IPS-11a (cell line): Measurements from ENCODE around the gene APBA1.

Experiments used
- H3K4me3 ChIP-seq: one replicate; pipeline ENCODE4 v1.5.1; 2013; ENCODE audit warnings: low read depth, low read length, control low read depth

The APBA1 gene

DNA sequence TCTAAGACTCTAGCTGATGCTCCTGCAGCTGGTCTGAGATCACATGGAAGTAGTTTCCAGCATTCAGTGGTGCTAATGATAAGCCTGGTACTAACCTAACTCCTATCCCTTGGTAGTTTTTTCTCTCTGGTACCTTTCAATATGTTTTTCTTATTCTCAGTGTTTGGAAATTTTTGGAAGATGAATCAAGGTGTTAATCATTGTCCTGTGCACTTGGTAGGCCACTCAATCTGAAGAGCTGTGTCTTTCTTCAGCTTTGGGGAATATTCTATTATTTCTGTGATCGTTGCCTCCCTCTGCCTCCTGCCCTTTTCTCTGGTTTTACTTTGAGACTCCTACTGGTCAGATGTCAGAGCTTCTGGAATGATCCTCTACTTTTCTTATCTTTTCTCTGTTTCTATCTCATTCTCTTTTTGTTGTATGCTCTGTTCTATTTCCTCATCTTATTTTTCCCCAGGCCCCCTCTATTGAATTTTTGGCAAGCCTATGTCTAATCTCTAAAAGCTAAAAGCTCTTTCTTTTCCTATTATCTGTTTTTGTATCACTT is 136.8 kb downstream of the APBA1 start:
- H3K4me3 ChIP-seq: no peak overlapping the region

DNA sequence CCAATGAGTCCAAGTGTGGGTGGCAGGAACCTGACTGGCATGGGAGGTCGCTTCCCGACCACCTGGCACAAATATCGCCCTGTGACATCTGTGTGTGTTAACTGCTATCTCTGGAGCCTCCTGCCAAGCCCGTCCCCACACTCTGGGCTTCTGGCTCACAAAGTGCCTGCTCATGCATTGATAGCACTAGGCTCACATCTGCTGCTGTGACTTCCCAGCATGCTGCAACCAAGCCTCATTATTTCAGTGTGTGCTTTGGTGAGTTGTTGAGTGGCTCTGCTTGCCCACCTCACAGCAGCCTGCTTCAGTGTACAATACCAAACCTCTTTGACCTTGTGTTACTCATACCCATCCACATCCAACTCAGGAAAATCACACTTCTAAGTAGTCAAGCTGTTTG is 139.8 kb downstream of the APBA1 start:
- no peak overlapping the region for H3K4me3 ChIP-seq

GRCh38 chr9:69527454-69527853 is 144.7 kb downstream of the APBA1 start:
- no peak overlapping the region for H3K4me3 ChIP-seq

DNA sequence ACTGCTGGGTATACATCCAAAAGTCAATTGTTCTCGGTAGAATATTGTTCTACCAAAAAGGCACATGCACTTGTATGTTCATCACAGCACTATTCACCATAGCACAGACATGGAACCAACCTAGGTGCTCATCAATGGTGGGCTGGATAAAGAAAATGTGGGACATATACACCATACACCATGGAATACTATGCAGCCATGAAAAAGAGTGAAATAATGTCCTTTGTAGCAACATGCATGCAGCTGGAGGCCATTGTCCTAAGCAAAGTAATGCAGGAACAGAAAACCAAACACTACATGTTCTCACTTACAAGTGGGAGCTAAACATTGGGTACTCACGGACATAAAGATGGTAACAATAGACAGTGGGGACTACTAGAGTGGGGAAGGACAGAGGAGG is 145.5 kb downstream of the APBA1 start:
- no peak overlapping the region for H3K4me3 ChIP-seq

- no peak overlapping the region for H3K4me3 ChIP-seq
Measured at GRCh38 chr9:69519470-69520240, 152.5 kb downstream of the APBA1 start.

DNA sequence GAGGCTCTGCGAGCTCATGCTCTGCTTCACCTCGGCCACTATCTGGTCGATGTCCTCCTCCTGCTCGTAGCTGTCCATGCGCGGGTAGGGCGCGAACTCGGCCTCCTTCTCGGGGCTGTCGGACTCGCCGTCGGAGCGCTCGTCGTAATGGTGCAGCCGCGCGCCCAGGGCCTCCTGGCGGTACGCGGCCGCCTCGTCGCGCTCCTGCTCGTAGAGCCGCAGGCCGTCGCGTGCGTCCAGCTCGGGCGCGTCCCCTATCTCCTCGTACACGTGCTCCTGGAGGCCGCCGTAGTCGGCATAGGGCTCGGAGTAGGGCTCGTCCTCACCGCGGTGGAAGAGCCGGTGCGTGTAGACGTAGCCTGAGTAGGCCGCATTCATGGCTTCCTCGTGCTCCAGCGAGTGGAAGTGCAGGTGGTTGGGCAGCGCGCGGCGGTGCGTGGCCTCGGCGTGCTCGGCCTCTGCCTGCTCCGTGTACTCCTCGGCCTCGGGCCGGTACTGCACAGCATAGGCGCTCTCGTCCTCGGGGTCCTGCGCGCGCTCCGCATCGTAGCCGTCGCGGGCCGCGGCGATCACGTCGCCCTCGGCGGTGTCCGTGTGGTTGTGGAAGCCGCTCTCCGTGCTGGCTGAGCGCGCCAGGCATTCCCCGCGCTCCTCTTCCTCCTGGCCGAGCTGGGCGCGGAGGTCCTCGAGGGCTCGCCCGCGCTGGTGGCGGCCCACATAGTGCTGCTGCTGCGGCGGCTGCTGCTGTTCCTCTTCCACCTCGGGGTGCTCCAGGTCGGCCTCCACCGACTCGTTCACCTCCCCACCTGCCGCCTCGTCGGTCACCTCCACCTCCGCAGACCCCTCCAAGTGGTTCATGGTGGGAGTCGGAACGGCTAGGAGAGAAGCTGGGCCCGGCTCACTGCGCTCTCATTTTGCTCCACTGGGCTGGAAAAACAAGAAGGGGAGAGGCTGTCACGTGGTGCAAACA is 155.5 kb downstream of the APBA1 start:
- no peak overlapping the region for H3K4me3 ChIP-seq

- no peak overlapping the region for H3K4me3 ChIP-seq
Measured at GRCh38 chr9:69515810-69516209, 156.4 kb downstream of the APBA1 start.

DNA sequence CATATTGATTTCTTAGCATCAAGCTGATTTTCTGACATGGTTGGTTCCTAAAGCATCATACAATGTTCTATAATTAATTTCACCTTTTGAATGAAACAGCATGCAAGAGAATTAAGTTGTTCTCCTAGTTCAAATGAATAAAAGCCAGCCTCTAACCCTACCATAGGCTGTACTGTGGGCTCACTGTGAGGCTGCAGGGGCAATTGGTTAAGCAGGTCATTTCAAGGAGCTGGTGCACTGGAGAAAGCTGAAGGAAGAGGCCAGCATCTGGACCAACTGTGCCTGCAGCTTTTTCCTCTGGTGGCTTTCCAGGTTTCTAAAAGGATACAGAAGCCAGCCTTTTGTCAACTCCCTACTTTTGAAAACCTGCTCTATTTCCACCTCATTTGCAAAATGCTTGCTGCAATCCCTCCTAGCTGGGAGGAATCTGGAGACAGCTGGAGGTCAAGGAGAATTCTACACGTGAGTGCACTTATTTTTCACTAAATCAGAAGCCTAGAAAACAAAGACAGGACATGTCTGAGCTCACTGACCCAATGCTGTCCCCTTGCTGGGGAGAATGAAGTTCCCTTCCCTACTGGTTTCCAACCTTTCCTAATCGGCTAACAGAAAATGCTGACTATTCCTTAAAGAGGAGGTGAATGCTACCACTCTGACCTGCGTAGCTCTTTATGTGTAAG is 158.9 kb downstream of the APBA1 start:
- H3K4me3 ChIP-seq: no peak overlapping the region

GRCh38 chr9:69504058-69504457 is 168.1 kb downstream of the APBA1 start:
- no peak overlapping the region for H3K4me3 ChIP-seq

DNA sequence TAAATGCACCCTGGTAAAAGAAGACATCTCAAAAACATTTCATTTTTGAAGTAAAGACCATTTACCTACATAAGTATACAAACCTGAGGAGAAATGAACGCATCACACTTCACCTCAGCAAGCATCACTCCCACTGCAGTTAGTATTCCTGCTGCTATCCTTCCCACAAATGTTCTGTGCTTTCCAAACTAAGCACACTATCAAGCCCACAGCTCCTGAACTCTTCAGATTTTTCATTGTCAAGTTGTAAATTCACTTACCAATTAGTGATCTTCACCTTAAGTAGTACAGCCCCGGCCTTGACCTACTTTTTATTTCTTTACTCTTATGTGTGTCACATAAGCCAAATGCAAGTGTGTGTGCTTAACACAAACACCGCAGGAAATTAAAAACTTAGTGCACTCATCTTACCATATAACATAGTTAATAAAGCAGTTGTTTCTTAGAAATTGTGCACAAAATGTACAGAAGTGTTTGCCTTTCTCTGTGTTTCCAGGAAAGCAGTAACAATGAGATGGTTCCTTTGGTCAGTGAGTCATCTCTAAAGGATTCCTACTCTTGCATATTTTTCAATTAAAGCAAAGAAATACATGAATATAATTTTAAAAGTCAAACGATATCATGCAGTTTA is 169.4 kb downstream of the APBA1 start:
- no peak overlapping the region for H3K4me3 ChIP-seq

DNA sequence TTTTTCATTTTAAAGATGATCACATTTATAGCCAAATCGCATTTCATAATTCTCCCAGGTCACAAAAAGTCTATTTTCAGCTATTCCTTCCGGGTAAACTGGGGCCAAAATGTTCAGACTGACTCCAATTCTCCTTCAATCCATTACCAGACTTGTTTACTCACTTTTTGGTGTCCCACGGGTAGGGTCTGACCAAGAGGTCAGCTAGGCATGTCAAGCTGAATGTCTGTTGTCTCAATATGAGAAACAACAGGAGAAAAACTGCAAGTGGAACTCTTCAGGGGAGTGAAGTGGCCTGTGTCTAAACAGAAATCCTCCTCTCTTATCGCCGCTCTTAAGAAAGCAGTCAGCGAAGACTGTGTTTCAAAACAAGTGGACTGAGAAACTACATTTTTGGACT is 171.3 kb downstream of the APBA1 start:
- no peak overlapping the region for H3K4me3 ChIP-seq

GRCh38 chr9:69499959-69500358 is 172.2 kb downstream of the APBA1 start:
- H3K4me3 ChIP-seq: no peak overlapping the region

- no peak overlapping the region for H3K4me3 ChIP-seq
Measured at GRCh38 chr9:69499407-69499806, 172.8 kb downstream of the APBA1 start.

- no peak overlapping the region for H3K4me3 ChIP-seq
Measured at GRCh38 chr9:69498470-69498869, 173.7 kb downstream of the APBA1 start.

DNA sequence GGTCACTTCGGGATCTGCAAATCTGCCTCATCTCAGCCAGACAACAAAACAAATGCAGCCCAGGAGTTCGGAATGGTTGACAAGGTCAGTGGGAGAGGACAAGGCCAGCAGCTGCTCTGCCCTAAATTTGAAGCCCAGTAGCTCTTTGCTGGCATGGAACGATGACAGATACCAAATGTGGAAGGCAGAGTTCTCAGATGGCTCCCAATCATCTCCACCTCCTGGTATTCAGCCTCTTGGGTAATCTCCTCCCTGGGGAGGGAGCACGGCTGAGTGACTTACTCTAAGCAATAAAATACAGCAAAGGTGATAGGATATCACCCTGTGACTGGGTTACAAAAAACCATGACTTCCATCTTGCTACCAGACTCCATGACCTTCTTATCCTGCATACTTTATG is 174.4 kb downstream of the APBA1 start:
- no peak overlapping the region for H3K4me3 ChIP-seq

DNA sequence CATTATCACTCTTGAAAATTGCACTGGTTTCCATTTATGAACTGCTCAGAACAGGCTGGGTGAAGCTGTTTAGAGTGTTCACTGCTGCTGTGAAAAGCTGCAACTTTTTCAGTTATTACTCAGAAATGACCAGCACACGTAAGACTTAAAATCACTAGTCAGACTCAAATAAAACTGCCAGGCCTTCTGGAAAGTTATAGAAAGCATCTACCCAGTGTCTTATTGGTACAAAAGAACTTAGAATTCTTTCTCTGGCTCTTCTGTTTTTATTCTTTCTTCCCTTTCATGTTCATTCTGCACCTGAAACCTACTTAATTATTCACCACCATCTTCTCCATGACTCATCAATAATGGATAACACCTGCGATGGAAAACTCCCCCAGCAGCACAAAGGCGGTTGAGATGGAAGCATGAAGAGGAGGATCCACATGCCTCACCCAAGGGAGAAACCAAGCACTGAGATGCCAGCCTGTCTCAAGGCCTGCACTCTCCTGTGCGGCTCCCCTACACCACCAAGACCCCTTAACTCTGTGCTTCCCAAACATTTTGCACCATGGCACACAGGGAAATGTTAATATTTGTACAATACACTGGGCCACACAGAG is 175.2 kb downstream of the APBA1 start:
- H3K4me3 ChIP-seq: no peak overlapping the region

DNA sequence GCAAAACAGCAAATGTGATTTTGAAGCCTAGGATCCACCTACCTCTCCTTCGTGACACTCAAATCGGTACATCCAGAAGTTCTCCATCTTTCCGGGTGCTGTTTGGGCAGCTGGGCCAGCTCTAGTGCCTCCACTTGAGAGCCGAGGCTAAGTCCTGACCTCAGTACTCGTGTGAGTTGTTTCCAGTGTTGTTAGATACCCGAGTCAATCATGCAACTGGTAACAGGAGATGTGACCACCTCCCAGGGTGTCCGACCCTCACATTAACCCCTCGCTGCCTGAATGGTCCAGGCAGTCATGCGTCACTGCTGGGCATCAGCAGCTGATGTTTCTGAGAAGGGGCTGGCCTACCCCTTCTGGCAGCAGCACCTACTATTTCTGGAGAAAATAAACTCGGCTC is 176.9 kb downstream of the APBA1 start:
- H3K4me3 ChIP-seq: no peak overlapping the region

GRCh38 chr9:69494763-69495162 is 177.4 kb downstream of the APBA1 start:
- H3K4me3 ChIP-seq: no peak overlapping the region

DNA sequence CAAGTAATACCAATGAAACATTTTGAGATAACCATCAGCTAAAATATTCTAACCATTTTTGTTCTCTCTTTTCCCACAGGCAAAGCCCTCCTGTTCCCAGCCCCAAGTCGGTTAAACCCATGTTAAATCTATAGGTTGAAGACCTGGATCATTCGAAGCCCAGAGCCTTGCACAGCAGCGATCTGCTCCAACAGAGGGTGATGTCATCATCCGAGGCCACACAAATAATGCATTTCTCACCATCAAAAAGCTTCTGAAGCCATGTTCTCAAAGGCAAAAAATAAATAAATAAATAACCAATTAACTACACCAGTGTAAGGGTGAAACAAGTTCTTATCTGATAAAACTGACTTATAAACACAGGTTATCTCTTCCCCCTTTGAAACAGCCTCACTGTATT is 178.0 kb downstream of the APBA1 start:
- no peak overlapping the region for H3K4me3 ChIP-seq

DNA sequence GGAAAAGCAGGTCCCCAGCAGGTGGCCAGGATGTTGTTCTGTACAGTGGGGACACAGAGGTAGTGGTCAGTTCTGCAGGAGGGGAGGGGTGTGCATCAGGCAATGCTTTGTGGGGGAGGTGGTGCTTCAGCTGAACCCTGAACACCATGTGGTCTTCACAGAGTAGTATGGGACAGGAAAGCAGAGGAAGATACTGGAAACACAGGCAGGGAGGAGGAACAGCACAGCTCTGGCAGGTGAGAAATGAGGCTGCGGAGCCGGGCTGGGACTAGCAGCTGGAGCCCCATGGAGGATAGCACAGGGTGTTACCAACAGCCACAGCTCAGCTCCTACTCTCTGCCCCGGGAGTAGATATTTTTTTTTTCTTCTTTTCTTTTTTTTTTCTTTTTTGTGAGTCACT is 185.7 kb downstream of the APBA1 start:
- no peak overlapping the region for H3K4me3 ChIP-seq
